ENCODE data around the gene GSTM2.
A peak's percentile ranks its signal among the peaks of the same experiment; 100 is the strongest.
"Not testable (repeated sequence)": the region's sequence is repeated elsewhere in the genome, so short reads cannot be mapped to it uniquely, and the experiment has no call there.

GSTM2 gene

DNA sequence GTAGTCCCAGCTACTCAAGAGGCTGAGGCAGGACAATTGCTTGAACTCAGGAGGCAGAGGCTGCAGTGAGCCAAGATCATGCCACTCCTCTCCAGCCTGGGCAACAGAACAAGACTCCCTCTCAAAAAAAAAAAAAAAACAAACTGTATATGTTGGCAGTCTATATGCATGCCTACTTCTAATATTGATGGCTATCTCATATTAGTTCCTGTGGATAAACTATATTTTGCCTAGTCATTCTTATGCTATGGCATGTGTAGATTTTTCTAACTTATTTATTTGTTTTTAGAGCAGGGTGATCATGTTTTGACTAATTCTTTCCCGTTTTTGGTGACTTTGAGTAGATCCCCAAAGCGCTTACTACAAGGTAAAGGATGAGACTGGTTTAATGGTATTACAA, 10.8 kb downstream of the GSTM2 start:
- not testable (repeated sequence) for DNase-seq (ENCODE audit: low read depth)

DNA sequence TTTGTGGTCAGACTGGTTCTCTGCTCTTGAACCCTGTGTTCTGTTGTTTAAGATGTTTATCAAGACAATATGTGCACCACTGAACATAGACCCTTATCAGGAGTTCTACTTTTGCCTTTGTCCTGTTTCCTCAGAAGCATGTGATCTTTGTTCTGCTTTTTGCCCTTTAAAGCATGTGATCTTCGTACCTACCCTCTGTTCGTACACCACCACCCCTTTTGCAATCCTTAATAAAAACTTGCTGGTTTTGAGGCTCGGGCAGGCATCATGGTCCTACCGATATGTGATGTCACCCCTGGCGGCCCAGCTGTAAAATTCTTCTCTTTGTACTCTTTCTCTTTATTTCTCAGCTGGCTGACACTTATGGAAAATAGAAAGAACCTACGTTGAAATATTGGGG, 16.9 kb downstream of the GSTM2 start:
- not testable (repeated sequence) for DNase-seq (ENCODE audit: low read depth)

DNA sequence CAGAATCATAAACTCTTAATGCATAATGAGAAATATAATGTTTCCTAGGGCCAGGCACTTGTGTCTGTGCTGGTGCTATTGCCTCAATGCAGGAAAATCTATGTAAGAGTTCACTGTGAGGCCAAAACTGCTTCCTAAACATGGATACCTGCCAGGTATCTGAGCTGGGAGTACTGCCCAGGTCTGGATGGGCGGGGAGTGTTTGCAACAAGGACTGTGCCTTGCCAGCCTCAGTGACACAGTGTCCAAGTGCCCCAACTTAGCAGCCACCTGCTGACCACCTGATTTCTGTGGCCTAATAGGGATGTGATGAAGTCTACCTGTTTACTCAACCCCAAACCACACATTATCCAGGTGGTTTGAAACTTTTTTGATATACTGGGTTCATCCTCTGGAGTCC, 17.5 kb downstream of the GSTM2 start:
- not testable (repeated sequence) for DNase-seq (ENCODE audit: low read depth)

DNA sequence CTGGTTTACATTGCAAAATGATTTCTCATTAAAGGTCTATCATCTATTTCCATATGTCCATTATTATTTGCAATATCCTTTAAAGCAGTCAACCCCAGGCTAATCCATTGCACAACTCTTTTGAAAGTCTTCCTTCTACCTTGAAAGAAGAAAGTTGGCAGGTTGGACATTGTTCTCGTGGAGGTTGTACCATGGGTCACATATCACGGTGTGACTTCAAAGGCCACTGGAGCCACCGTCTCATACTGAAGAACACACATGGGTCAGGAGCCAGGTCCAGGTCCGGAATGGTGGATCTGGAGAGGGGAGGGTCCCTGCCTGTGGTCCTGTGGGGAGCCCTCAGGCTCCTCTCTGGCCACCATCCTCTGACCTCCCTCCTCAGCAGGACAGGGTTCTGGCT, 18.0 kb downstream of the GSTM2 start:
- not testable (repeated sequence) for DNase-seq (ENCODE audit: low read depth)

DNA sequence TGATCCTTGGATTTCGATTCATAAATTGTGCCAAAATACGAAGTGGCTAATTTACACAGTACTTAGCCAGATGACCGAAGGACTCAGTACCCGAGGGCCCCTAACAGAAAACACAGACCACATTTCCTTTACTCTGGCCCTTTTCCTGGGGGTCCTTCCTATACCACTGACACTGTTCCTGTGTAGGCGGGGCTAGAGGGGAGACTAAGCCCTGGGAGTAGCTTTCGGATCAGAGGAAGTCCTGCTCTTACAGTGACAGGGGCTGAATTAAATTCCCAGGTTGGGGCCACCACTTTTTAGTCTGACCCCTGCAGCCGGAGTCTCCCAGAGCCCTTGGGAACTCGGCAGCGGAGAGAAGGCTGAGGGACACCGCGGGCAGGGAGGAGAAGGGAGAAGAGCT, 19.3 kb downstream of the GSTM2 start:
- DNase-seq (ENCODE audit: low read depth): not testable (repeated sequence)

DNA sequence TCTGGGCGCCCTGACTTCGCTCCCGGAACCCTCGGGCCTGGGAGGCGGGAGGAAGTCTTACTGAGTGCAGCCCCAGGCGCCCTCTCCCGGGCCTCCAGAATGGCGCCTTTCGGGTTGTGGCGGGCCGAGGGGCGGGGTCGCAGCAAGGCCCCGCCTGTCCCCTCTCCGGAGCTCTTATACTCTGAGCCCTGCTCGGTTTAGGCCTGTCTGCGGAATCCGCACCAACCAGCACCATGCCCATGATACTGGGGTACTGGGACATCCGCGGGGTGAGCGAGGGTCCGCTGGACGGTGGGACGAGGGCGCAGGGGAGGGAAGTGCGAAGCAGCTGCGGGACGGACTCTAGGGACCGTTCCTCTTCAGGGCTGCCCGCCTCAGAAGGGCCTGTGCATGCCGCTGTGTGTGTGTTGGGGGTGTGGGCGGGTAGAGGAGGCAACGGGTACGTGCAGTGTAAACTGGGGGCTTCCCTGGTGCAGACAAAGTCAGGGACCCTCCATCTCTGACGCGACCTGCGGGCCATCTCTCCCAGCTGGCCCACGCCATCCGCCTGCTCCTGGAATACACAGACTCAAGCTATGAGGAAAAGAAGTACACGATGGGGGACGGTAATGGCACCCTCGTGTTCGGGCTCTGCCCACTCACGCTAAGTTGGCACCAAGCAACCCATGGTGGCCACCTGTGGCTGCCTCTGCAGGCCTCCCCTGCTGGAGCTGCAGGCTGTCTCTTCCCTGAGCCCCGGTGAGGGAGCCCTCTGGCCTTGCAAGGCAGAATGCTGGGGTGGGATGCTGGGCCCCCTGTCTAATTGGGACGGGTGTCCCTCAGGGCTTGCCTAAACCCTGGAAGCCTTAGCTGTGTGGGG, 20.0 kb downstream of the GSTM2 start, which contains the start of gene GSTM1:
Gene GSTM1, plus strand, starts transcription at position 177 of the 859 bp plus-strand sequence. Its CDS starts 57 bp downstream, at position 234.
- DNase-seq (ENCODE audit: low read depth): peak; percentile 81

DNA sequence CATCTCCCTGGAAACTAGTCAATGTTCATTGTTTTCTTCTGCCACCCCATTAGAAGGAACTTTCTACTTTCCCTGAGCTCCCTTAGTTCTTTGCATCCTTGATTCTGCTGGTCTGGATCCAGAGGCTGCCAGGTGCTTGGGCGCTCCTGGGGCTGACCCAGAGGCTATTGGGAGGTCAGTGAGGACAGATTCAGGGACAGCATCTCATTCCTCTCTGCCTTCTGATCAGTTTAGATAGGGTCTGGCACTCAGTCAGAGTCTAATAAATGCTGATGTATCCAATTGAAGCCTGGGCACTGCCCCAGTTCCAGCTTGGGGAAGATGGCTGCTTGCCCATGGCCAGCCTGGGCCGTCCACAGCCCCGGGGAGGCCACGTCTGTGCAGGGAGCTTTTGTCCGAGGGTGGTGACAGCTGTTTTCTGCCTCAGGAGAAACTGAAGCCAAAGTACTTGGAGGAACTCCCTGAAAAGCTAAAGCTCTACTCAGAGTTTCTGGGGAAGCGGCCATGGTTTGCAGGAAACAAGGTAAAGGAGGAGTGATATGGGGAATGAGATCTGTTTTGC, 22.1 kb downstream of the GSTM2 start:
- no peak for DNase-seq (ENCODE audit: low read depth)

DNA sequence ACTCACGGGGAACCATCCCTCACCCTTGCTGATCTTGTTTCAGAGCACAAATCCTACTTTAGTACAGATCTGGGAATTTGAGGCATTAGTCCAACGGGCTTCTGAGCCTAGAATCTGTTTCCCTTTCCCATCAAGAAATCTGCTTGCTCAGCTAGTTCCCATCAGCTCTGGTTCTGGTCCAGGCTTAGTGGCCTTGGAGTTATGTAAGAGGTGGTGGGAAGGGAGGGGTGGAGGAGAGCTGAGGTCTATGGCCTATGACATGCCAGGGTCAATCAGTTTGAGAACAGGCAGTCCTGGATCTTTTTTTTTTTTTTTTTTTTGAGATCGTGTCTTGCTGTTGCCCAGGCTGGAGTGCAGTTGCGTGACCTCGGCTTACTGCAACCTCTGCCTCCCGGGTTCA, 23.9 kb downstream of the GSTM2 start:
- no peak for DNase-seq (ENCODE audit: low read depth)

DNA sequence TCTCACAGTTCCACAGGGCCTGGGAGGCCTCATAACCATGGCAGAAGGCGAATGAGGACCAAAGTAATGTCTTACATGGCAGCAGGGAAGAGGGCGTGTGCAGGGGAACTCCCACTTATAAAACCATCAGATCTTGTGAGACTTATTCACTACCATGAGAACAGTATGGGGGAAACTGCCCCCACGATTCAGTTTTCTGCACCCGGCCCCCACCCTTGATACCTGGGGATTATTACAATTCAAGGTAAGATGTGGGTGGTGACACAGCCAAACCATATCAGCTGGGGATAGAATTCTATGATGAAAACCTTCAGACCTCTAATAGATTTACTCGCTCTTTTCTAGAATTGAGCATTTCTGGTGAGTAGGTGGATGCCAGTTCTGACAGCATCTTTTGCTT, 26.5 kb downstream of the GSTM2 start:
- not testable (repeated sequence) for DNase-seq (ENCODE audit: low read depth)

DNA sequence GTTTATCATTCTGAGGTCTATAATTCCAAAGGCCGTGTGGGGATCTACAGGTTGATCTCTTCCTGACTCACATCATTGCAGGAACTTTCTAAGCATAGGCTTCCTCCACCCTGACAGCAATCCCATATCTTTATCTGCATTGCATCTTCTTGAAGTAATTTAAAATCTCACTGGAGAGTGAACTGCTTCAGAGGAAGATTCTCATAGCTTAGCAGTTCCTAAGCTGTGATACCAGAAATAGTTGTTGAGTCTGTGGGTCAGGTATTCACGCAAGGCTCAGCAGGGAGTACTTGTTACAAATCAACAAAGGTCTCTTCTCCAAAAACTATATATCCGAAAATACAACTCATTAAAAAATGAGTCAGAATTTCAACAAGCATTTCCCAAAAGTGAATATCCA, 27.3 kb downstream of the GSTM2 start:
- DNase-seq (ENCODE audit: low read depth): not testable (repeated sequence)

DNA sequence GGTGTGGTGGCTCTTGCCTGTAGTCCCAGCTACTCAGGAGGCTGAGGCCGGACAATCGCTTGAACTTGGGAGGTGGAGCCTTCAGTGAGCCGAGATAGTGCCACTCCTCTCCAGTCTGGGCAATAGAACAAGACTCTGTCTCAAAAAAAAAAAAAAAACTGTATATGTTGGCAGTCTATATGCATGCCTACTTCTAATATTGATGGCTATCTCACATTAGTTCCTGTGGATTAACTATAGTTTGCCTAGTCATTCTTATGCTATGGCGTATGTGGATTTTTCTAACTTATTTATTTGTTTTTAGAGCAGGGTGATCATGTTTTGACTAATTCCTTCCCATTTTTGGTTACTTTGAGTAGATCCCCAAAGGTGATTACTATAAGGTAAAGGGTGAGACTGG, 29.2 kb downstream of the GSTM2 start:
- no peak for DNase-seq (ENCODE audit: low read depth)

DNA sequence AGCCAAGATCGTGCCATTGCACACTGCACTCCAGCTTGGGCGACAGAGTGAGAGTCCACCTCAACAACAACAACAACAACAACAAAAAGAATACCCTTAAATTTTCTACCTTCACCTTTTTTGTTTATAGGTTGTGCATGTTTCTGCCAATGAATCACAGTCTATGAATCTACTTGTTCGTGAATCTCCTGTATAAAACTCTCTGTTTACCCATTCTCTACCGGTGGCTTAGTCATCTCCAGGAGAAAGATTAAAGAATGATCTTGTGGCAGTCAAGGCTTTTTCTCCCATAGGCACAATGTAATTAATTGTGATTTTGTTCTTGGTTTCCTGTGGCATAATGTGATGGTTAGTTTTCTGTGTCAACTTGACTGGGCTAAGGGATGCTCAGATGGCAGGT, 30.0 kb downstream of the GSTM2 start:
- not testable (repeated sequence) for DNase-seq (ENCODE audit: low read depth)

DNA sequence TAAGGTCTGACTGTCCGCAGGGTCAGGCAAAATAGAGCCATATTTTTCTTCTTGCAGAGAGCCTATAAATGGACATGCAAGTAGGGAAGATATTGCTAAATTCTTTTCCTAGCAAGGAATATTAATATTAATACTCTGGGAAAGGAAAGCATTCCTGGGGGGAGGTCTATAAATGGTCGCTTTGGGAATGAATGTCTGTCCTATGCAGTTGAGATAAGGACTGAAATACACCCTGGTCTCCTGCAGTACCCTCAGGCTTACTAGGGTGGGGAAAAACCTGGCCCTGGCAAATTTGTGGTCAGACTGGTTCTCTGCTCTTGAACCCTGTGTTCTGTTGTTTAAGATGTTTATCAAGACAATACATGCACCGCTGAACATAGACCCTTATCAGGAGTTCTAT, 35.1 kb downstream of the GSTM2 start:
- DNase-seq (ENCODE audit: low read depth): not testable (repeated sequence)

DNA sequence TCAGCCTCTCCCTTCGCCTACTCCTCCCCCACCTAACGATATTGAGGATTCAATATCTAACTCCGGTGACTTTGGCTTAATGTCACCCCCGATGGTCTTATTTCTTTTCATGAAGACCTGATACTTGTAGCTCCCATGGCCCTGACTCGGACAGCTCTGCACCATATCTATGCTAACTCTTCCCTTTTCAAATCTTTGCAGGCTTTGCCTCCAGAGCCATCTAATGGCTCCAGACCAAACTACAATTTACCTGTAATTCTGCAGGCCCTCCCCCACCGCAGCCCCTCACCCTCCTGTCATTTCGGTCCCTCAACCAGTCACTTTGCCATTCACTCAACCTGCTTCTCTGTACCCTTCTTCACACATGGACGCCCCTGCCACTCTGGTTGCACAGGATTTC, 36.3 kb downstream of the GSTM2 start:
- no peak for DNase-seq (ENCODE audit: low read depth)

DNA sequence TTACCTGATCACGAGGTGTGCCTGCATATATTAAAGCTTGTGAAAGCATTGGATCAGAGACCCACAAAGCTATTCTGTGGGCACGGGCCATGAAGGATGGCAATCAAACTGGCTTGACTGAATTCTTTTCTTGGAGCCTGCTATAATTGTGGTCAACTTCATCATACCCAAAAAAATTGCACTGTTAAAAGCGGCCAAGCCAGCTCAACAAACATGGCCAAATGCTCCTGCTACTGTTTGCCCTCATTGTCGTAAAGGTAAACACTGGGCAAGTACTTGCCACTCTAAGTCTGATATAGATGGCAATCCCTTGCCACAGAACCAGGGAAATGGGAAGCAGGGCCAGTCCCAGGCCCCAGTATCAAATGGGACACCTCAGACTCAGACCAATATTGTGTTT, 37.6 kb downstream of the GSTM2 start:
- no peak for DNase-seq (ENCODE audit: low read depth)

DNA sequence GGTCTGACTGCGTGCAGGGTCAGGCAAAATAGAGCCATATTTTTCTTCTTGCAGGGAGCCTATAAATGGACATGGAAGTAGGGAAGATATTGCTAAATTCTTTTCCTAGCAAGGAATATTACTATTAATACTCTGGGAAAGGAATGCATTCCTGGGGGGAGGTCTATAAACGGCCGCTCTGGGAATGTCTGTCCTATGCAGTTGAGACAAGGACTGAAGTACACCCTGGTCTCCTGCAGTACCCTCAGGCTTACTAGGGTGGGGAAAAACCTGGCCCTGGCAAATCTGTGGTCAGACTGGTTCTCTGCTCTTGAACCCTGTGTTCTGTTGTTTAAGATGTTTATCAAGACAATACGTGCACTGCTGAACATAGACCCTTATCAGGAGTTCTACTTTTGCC, 41.1 kb downstream of the GSTM2 start:
- DNase-seq (ENCODE audit: low read depth): not testable (repeated sequence)

DNA sequence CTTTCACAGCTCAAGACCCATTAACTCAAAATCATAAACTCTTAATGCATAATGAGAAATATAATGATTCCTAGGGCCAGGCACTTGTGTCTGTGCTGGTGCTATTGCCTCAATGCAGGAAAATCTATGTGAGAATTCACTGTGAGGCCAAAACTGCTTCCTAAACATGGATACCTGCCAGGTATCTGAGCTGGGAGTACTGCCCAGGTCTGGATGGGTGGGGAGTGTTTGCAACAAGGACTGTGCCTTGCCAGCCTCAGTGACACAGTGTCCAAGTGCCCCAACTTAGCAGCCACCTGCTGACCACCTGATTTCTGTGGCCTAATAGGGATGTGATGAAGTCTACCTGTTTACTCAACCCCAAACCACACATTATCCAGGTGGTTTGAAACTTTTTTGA, 42.0 kb downstream of the GSTM2 start:
- DNase-seq (ENCODE audit: low read depth): not testable (repeated sequence)

DNA sequence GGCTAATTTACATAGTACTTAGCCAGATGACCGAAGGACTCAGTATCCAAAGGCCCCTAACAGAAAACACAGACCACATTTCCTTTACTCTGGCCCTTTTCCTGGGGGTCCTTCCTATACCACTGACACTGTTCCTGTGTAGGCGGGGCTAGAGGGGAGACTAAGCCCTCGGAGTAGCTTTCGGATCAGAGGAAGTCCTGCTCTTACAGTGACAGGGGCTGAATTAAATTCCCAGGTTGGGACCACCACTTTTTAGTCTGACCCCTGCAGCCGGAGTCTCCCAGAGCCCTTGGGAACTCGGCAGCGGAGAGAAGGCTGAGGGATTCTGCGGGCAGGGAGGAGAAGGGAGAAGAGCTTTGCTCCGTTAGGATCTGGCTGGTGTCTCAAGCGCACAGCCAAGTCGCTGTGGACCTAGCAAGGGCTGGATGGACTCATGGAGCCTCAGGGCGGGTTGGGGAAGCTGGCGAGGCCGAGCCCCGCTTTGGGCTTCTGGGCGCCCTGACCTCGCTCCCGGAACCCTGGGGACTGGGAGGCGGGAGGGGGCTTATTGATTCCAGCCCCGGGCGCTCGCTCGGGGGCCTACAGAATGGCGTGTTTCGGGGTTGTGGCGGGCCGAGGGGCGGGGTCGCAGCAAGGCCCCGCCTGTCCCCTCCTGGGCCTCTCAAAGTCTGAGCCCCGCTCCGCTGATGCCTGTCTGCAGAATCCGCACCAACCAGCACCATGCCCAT, 43.9 kb downstream of the GSTM2 start, which contains the start of gene GSTM5:
Gene GSTM5, plus strand, starts transcription at position 659 of the 728 bp plus-strand sequence. Its CDS starts 62 bp downstream, at position 721.
- DNase-seq (ENCODE audit: low read depth): not testable (repeated sequence)

DNA sequence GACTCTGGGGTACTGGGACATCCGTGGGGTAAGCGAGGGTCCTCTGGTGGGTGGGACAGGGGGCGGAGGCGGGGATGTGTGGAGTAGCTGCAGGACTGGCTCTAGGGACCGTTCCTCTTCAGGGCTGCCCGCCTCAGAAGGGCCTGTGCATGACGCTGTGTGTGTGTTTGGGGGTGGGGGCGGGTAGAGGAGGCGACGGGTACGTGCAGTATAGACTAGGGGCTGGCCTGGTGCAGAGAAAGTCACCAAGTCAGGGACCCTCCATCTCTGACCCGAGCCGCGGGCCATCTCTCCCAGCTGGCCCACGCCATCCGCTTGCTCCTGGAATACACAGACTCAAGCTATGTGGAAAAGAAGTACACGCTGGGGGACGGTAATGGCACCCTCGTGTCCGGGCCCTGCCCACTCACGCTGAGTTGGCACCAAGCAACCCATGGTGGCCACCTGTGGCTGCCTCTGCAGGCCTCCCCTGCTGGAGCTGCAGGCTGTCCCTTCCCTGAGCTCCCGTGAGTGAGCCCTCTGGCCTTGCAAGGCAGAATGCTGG, 44.5 kb downstream of the GSTM2 start:
- no peak for DNase-seq (ENCODE audit: low read depth)

DNA sequence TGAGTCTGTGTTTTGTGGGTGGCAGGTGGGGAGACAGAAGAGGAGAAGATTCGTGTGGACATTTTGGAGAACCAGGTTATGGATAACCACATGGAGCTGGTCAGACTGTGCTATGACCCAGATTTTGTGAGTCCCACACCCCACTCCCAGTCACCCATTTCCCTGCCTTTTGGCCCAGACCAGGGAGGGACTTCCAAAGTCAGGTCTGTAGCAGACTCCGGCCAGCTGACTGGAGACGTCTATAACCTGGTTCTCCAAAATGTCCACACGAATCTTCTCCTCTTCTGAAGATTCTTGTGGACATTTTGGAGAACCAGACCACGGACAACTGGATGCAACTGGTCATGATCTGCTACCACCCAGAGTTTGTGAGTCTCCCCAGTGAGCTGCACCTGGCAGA, 45.8 kb downstream of the GSTM2 start:
- no peak for DNase-seq (ENCODE audit: low read depth)

DNA sequence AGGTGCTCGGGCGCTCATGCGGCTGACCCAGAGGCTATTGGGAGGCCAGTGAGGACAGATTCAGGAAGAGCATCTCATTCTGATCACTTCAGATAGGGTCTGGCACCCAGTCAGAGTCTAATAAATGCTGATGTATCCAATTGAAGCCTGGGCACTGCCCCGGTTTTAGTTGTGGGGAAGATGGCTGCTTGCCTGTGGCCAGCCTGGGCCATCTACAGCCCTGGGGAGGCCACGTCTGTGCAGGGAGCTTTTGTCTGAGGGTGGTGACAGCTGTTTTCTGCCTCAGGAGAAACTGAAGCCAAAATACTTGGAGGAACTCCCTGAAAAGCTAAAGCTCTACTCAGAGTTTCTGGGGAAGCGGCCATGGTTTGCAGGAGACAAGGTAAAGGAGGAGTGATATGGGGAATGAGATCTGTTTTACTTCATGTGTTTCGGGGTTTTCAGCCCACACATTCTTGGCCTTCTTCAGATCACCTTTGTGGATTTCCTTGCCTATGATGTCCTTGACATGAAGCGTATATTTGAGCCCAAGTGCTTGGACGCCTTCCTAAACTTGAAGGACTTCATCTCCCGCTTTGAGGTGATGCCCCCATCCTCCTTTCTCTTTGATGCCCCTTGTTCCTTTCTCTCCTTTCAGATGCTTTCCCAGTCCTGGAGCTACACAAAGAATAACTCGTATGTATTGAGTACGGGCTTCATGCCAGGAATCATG, 47.0 kb downstream of the GSTM2 start:
- no peak for DNase-seq (ENCODE audit: low read depth)

DNA sequence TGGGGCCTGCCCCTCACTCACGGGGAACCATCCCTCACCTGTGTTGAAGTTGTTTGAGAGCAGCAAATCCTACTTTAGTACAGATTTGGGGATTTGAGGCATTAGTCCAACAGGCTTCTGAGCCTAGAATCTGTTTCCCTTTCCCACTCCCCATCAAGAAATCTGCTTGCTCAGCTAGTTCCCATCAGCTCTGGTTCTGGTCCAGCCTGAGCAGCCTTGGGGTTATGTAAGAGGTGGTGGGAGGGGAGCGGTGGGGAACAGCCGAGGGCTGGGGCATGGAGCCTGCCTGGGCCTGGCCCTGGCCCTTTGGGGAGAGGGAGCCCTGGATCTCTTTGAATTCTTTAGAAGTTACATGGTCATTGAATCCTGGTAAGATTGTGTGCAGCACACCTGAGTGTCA, 48.3 kb downstream of the GSTM2 start:
- DNase-seq (ENCODE audit: low read depth): no peak

Data from fibroblast of the conjunctiva (primary cell).